GM23248 (cell line): ENCODE results near the gene RHBDF1. TPM values are rescaled to one million over a fixed set of nuclear protein-coding genes. Genes with fewer than 3 reads are reported as not detected.

Experiments used
- DNase-seq: peaks from one replicate; pipeline ENCODE4 v3.0.0-alpha.2; 2015
- H2AFZ ChIP-seq: fragments of 200-600 bp; sonication (generic); 2 replicates; pipeline ENCODE4 v1.6.1; 2016; ENCODE audit warnings: antibody characterized with exemption
- H3F3A ChIP-seq: fragments of 200-600 bp; sonication (generic); 2 replicates; pipeline ENCODE4 v1.6.1; 2016; ENCODE audit warnings: mild to moderate bottlenecking, antibody characterized with exemption, mixed run types; ENCODE audit not compliant: insufficient read depth
- H3K27ac ChIP-seq: fragments of 200-600 bp; sonication (generic); 2 replicates; pipeline ENCODE4 v1.5.1; 2016; ENCODE audit warnings: mild to moderate bottlenecking
- H3K27me3 ChIP-seq: fragments of 200-600 bp; sonication (generic); replicated peaks from 2 replicates; pipeline ENCODE4 v1.6.1; 2016; ENCODE audit warnings: mild to moderate bottlenecking; ENCODE audit not compliant: insufficient read depth
- H3K36me3 ChIP-seq: fragments of 200-600 bp; sonication (generic); 2 replicates; pipeline ENCODE4 v1.6.1; 2016; ENCODE audit warnings: low read depth, mild to moderate bottlenecking
- H3K4me1 ChIP-seq: fragments of 200-600 bp; sonication (generic); 2 replicates; pipeline ENCODE4 v1.6.1; 2016; ENCODE audit warnings: mild to moderate bottlenecking; ENCODE audit not compliant: insufficient read depth
- H3K4me2 ChIP-seq: fragments of 200-600 bp; sonication (generic); one replicate; pipeline ENCODE4 v1.6.1; 2016; ENCODE audit warnings: mild to moderate bottlenecking; ENCODE audit not compliant: unreplicated experiment
- H3K4me3 ChIP-seq: fragments of 200-600 bp; sonication (generic); 2 replicates; pipeline ENCODE4 v1.5.1; 2016; ENCODE audit warnings: mild to moderate bottlenecking
- H3K79me2 ChIP-seq: fragments of 200-600 bp; sonication (generic); 2 replicates; pipeline ENCODE4 v1.6.1; 2016; ENCODE audit warnings: mild to moderate bottlenecking; ENCODE audit not compliant: insufficient read depth
- H3K9ac ChIP-seq: fragments of 200-600 bp; sonication (generic); 2 replicates; pipeline ENCODE4 v1.6.1; 2016; ENCODE audit warnings: mild to moderate bottlenecking
- H3K9me2 ChIP-seq: fragments of 200-600 bp; sonication (generic); 2 replicates; pipeline ENCODE4 v1.6.1; 2016; ENCODE audit warnings: mixed run types, mild to moderate bottlenecking, moderate library complexity; ENCODE audit not compliant: insufficient read depth
- H3K9me3 ChIP-seq: fragments of 200-600 bp; sonication (generic); one replicate; pipeline ENCODE4 v1.6.1; 2017; ENCODE audit warnings: low read depth
- H4K20me1 ChIP-seq: fragments of 200-600 bp; sonication (generic); 2 replicates; pipeline ENCODE4 v1.6.0; 2016; ENCODE audit not compliant: insufficient read depth
- EZH2 ChIP-seq: fragments of 200-600 bp; sonication (generic); IDR thresholded peaks from 2 replicates; pipeline ENCODE4 v1.6.1; 2018; ENCODE audit warnings: antibody characterized with exemption, mild to moderate bottlenecking; ENCODE audit not compliant: insufficient read depth, poor library complexity, severe bottlenecking
- EZH2phosphoT487 ChIP-seq: fragments of 200-600 bp; sonication (generic); IDR thresholded peaks from 2 replicates; pipeline ENCODE4 v1.6.1; 2018; ENCODE audit warnings: antibody characterized with exemption, moderate library complexity, mild to moderate bottlenecking, low read depth; ENCODE audit not compliant: insufficient read depth
- WGBS, 2 experiments: methylation state at CpG; one replicate each; pipeline ENCODE4 v1.1.6; 2015 to 2017; ENCODE audit warnings: low lambda C conversion rate in 2 of 2, low coverage in 1 of 2; ENCODE audit errors: missing lambda C conversion rate in 2 of 2; 5-methylcytosine and 5-hydroxymethylcytosine counted together
- in situ Hi-C: fragments of 300-500 bp; cut with MboI; formaldehyde crosslinking; loops from 2 replicates; pipeline ENCODE4 v1.15.0; 2020
- polyA plus RNA-seq: library from polyadenylated mRNA; unstranded; fragments of >200 nt; fragmentation: Nextera tagmentation; extraction: Ambion mirVana; gene quantifications from 2 replicates; pipeline ENCODE4 v1.2.1, GENCODE V29; 2016
- total RNA-seq: library from RNA; depleted of rRNA; stranded (reverse); fragments of >200 nt; shearing (Covaris generic); gene quantifications from 2 replicates; pipeline ENCODE4 v1.2.3, GENCODE V29; 2014

RHBDF1 gene
- total and polyA plus RNA-seq, 2 experiments from 2014 or later: 61.7 to 62.6 TPM

GRCh38 chr16:86483-86952 lies 14.1 kb upstream of the RHBDF1 start:
- WGBS, 2 experiments: 76 to 89% methylated on average over 17 to 20 of the region's 23 CpGs
- H3K27ac ChIP-seq: no peak overlapping the region
- no peak overlapping the region for H3K9ac ChIP-seq
- H3F3A ChIP-seq: peaks cover 25% of the 10 kb centered on the region
- H3K36me3 ChIP-seq: peaks cover 10% of the 10 kb centered on the region; the same call in 1 of the 2 replicates
- TF ChIP-seq EZH2phosphoT487 (no peak), EZH2 (no peak)
- H3K4me3 ChIP-seq: no peak overlapping the region
- H4K20me1 ChIP-seq: no peaks in the 10 kb centered on the region
- DNase-seq: no peak
- H3K9me3 ChIP-seq: no peaks in the 10 kb centered on the region
- no peaks in the 10 kb centered on the region for H3K27me3 ChIP-seq
- H3K4me2 ChIP-seq: no peak overlapping the region
- H3K79me2 ChIP-seq: peaks cover 15% of the 10 kb centered on the region; the same call in 1 of the 2 replicates
- no peaks in the 10 kb centered on the region for H3K9me2 ChIP-seq
- H3K4me1 ChIP-seq: peaks cover 24% of the 10 kb centered on the region
- in situ Hi-C loops: no loop called here
- H2AFZ ChIP-seq: no peak overlapping the region

- Histone ChIP-seq H3K27ac (0 out of 2 replicates have a peak overlapping the region, but pooled peaks have one; percentile 74), H3K79me2 (peaks cover 20% of the 10 kb centered on the region), H3K9me2 (no peaks in the 10 kb centered on the region), H3K4me2 (no peak overlapping the region), H2AFZ (no peak overlapping the region), H3K36me3 (peaks cover 10% of the 10 kb centered on the region; the same call in 1 of the 2 replicates), H3K4me3 (no peak overlapping the region), H4K20me1 (no peaks in the 10 kb centered on the region), H3K4me1 (peaks cover 24% of the 10 kb centered on the region), H3K27me3 (no peaks in the 10 kb centered on the region), H3K9me3 (no peaks in the 10 kb centered on the region), H3K9ac (peak overlapping the region; percentile 44), H3F3A (peaks cover 25% of the 10 kb centered on the region)
- in situ Hi-C loops: no loop called here
- 77 to 82% methylated on average over 9 of the region's 9 CpGs for WGBS, 2 experiments
- TF ChIP-seq EZH2: no peak
- TF ChIP-seq EZH2phosphoT487: no peak
- no peak for DNase-seq
These were observed 13.4 kb upstream of the RHBDF1 start for GRCh38 chr16:85865-86264.

GRCh38 chr16:85407-85782 lies 13.0 kb upstream of the RHBDF1 start:
- no peaks in the 10 kb centered on the region for H3K27me3 ChIP-seq
- H3K9me2 ChIP-seq: no peaks in the 10 kb centered on the region
- no peaks in the 10 kb centered on the region for H4K20me1 ChIP-seq
- no peak overlapping the region for H3K4me3 ChIP-seq
- peaks cover 24% of the 10 kb centered on the region for H3K79me2 ChIP-seq
- WGBS, 2 experiments: 81% methylated on average over 17 to 18 of the region's 18 CpGs
- TF ChIP-seq EZH2phosphoT487 (no peak), EZH2 (no peak)
- in situ Hi-C loops: no loop called here
- H3K27ac ChIP-seq: peak overlapping the region; percentile 74; the same call in 1 of the 2 replicates
- no peak overlapping the region for H2AFZ ChIP-seq
- peak overlapping the region; percentile 69 for H3K9ac ChIP-seq
- no peaks in the 10 kb centered on the region for H3K9me3 ChIP-seq
- peaks cover 24% of the 10 kb centered on the region for H3K4me1 ChIP-seq
- H3K4me2 ChIP-seq: peak overlapping the region; percentile 60
- H3F3A ChIP-seq: peaks cover 25% of the 10 kb centered on the region
- DNase-seq: no peak
- peaks cover 10% of the 10 kb centered on the region; the same call in 1 of the 2 replicates for H3K36me3 ChIP-seq

DNA sequence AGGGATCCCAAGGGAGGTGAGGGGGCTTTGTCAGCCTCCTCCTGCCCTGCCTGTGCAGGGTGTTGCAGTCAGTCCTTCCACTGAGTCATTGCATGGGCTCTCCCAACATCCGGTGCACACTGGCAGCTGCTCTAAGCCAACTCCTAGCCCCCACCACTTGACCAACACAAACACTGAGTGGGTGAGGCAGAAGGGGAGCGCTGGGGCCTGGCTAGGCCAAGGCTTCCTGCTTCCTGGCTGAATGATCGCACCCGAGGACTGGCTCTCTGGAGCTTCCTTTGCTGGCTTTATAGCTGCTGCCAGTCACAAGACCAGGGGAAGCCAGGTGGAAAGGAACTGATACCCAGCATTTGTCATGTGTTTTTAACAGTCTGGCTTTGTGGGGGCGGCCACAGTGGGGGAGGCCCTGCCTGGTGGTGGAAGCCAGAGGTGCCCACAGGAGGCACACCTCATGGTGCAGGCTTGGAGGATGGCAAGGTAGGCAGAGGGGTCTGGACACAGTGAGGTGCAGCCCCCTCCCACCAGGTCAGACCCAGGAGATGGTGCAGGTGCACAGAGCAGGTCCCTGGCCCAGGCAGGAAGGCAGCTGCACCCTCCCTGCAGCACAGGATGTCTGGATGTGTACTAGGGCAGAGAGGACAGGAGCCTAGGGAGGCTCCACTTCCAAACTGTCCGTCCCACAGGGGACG lies 12.4 kb upstream of the RHBDF1 start:
- no peak for TF ChIP-seq EZH2
- TF ChIP-seq EZH2phosphoT487: no peak
- no peaks in the 10 kb centered on the region for H3K9me2 ChIP-seq
- peaks cover 24% of the 10 kb centered on the region for H3K4me1 ChIP-seq
- H3K4me3 ChIP-seq: no peak overlapping the region
- H3K27ac ChIP-seq: peak overlapping the region; percentile 74
- peaks cover 25% of the 10 kb centered on the region for H3F3A ChIP-seq
- peak overlapping the region; percentile 60 for H3K4me2 ChIP-seq
- peak overlapping the region; percentile 69 for H3K9ac ChIP-seq
- peaks cover 30% of the 10 kb centered on the region for H3K79me2 ChIP-seq
- 23 to 24% methylated on average over 7 of the region's 7 CpGs for WGBS, 2 experiments
- H2AFZ ChIP-seq: no peak overlapping the region
- H3K9me3 ChIP-seq: no peaks in the 10 kb centered on the region
- H4K20me1 ChIP-seq: no peaks in the 10 kb centered on the region
- in situ Hi-C loops: no loop called here
- DNase-seq: peak; percentile 98
- H3K36me3 ChIP-seq: peaks cover 13% of the 10 kb centered on the region; the same call in 1 of the 2 replicates
- H3K27me3 ChIP-seq: no peaks in the 10 kb centered on the region
